ENCODE data around the gene CPED1. TPM values are rescaled to one million over a fixed set of nuclear protein-coding genes. Genes with fewer than 3 reads are reported as not detected.
A peak's percentile ranks its signal among the peaks of the same experiment; 100 is the strongest.

The CPED1 gene
- total RNA-seq, 1 donor from 2014 or later = 33.8 TPM

- Histone ChIP-seq H3K27ac (replicated peaks) (peak overlapping the region; percentile 32), H3K36me3 (no peaks in the 10 kb centered on the region), H3K4me1 (peaks cover 44% of the 10 kb centered on the region), H3K9me3 (replicated peaks) (peaks cover 11% of the 10 kb centered on the region), H3K27me3 (ENCODE audit: low read depth) (no peaks in the 10 kb centered on the region), H3K4me3 (no peak overlapping the region)
- intact Hi-C loops (cut with micrococcal nuclease) = no loop called here
- no peak for DNase-seq
- no peak for TF ChIP-seq CTCF (IDR thresholded peaks at IDR 0.05; ENCODE audit: borderline replicate concordance)
Measured at GRCh38 chr7:121037957-121038716, 49.6 kb downstream of the CPED1 start.

GRCh38 chr7:121038717-121039509 is 50.4 kb downstream of the CPED1 start:
- peaks cover 42% of the 10 kb centered on the region for H3K4me1 ChIP-seq
- H3K9me3 ChIP-seq (replicated peaks) = peaks cover 11% of the 10 kb centered on the region
- H3K4me3 ChIP-seq = no peak overlapping the region
- H3K36me3 ChIP-seq = no peaks in the 10 kb centered on the region
- TF ChIP-seq CTCF (IDR thresholded peaks at IDR 0.05; ENCODE audit: borderline replicate concordance) = no peak
- H3K27me3 ChIP-seq (ENCODE audit: low read depth) = no peaks in the 10 kb centered on the region
- no peak for DNase-seq
- H3K27ac ChIP-seq (replicated peaks) = peak overlapping the region; percentile 32
- intact Hi-C loops (cut with micrococcal nuclease) = no loop called here

GRCh38 chr7:121039510-121039822 is 51.0 kb downstream of the CPED1 start:
- Histone ChIP-seq H3K9me3 (replicated peaks) (peaks cover 11% of the 10 kb centered on the region), H3K4me1 (peaks cover 43% of the 10 kb centered on the region), H3K4me3 (no peak overlapping the region), H3K27ac (replicated peaks) (no peak overlapping the region), H3K36me3 (no peaks in the 10 kb centered on the region), H3K27me3 (ENCODE audit: low read depth) (no peaks in the 10 kb centered on the region)
- TF ChIP-seq CTCF (IDR thresholded peaks at IDR 0.05; ENCODE audit: borderline replicate concordance) = no peak
- DNase-seq = no peak
- intact Hi-C loops (cut with micrococcal nuclease) = no loop called here

GRCh38 chr7:121039994-121040393 is 51.5 kb downstream of the CPED1 start:
- peaks cover 47% of the 10 kb centered on the region for H3K4me1 ChIP-seq
- H3K36me3 ChIP-seq = no peaks in the 10 kb centered on the region
- no peak for DNase-seq
- intact Hi-C loops (cut with micrococcal nuclease) = no loop called here
- no peak overlapping the region for H3K27ac ChIP-seq (replicated peaks)
- H3K9me3 ChIP-seq (replicated peaks) = peaks cover 11% of the 10 kb centered on the region
- H3K27me3 ChIP-seq (ENCODE audit: low read depth) = no peaks in the 10 kb centered on the region
- TF ChIP-seq CTCF (IDR thresholded peaks at IDR 0.05; ENCODE audit: borderline replicate concordance) = no peak
- no peak overlapping the region for H3K4me3 ChIP-seq

GRCh38 chr7:121041516-121042148 is 53.1 kb downstream of the CPED1 start:
- Histone ChIP-seq H3K27me3 (ENCODE audit: low read depth) (no peaks in the 10 kb centered on the region), H3K9me3 (replicated peaks) (peaks cover 8% of the 10 kb centered on the region), H3K4me3 (peak overlapping the region; percentile 19), H3K27ac (replicated peaks) (peak overlapping the region; percentile 78), H3K4me1 (peaks cover 60% of the 10 kb centered on the region), H3K36me3 (no peaks in the 10 kb centered on the region)
- DNase-seq = no peak
- TF ChIP-seq CTCF (IDR thresholded peaks at IDR 0.05; ENCODE audit: borderline replicate concordance) = no peak
- intact Hi-C loops (cut with micrococcal nuclease) = no loop called here
